Urinary bladder (tissue), 4 donors: ENCODE results near the gene ALDOC. TPM values are rescaled to one million over a fixed set of nuclear protein-coding genes. Genes with fewer than 3 reads are reported as not detected.

Experiments used
- DNase-seq: peaks from one replicate; pipeline ENCODE4 v3.0.0-alpha.2; 2015; ENCODE audit errors: extremely low spot score
- H3K27ac ChIP-seq: one replicate; pipeline ENCODE4 v1.5.1; 2013; ENCODE audit warnings: low read depth, mild to moderate bottlenecking, moderate library complexity
- H3K36me3 ChIP-seq: one replicate; pipeline ENCODE4 v1.6.1; 2013; ENCODE audit warnings: mild to moderate bottlenecking, moderate library complexity; ENCODE audit not compliant: insufficient read depth
- H3K4me1 ChIP-seq: one replicate; pipeline ENCODE4 v1.6.1; 2013; ENCODE audit warnings: mild to moderate bottlenecking, moderate library complexity; ENCODE audit not compliant: insufficient read depth
- H3K4me3 ChIP-seq: one replicate; pipeline ENCODE4 v1.5.1; 2013; ENCODE audit warnings: low read depth, low read length
- WGBS: extraction: QIAGEN DNeasy Blood & Tissue Kit; methylation state at CpG from one replicate; pipeline ENCODE4 v1.1.7; 2013; 5-methylcytosine and 5-hydroxymethylcytosine counted together
- polyA plus RNA-seq: library from polyadenylated mRNA; stranded (reverse); fragments of 200-250 nt; gene quantifications from one replicate; pipeline ENCODE4 v1.2.3, GENCODE V29; 2013
- total RNA-seq: library from RNA; depleted of rRNA; stranded (reverse); fragments of >200 nt; gene quantifications from one replicate; pipeline ENCODE4 v1.2.3, GENCODE V29; 2014
- donor health status: healthy with polysubstance abuse.
- donor health status: healthy.

The ALDOC gene
- total and polyA plus RNA-seq, 2 donors, result 9.6 to 34.2 TPM

DNA sequence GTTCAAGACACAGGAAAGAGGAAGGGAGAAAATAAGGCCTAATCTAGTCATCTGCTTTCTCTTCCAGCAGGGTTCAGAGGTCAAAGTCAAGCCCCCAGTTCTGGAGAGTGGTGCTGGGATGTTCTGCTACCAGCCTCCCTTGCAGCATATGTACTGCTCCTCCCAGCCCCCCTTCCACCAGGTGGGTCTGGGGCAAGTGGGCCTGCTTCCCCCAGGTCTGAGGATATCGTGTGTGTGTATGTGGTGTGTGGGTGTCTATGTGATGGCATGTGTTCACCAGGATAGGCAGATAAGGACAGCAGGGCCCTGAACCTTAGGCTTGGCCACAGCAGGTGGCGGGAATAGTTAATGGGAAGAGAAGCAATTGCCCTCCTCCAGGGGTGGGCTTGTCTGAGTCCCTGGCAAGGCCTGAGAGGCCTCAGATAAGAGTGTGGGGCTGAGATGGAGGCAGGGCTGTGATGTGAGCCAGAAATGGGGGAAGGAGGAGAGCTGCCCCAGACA is 49.5 kb downstream of the ALDOC start:
- no peak for DNase-seq
- WGBS, result 94% methylated on average over 2 of the region's 2 CpGs
- Histone ChIP-seq H3K4me3 (no peak overlapping the region), H3K36me3 (no peaks in the 10 kb centered on the region), H3K27ac (peak overlapping the region; percentile 38), H3K4me1 (no peaks in the 10 kb centered on the region)

DNA sequence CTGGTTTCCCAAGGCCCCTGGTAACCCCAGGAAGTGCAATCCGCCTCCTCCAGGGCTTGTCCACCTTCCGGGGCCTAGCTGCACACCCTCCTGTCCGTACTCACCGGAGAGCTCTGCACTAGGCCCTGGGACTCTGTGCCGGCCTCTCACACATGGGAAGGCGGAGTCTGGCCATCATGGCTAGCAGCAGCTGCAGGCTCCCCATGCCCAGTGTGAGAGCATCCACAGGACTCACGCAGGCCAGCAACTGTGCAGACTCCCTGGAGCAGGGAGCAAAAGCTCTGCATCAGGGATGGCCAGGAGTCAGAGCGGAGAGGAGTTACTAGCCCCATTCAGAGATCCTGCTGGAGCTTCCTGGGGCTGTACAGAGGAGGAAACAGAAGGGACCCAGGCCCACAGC is 50.3 kb downstream of the ALDOC start:
- WGBS, result 77% methylated on average over 8 of the region's 8 CpGs
- no peak for DNase-seq

DNA sequence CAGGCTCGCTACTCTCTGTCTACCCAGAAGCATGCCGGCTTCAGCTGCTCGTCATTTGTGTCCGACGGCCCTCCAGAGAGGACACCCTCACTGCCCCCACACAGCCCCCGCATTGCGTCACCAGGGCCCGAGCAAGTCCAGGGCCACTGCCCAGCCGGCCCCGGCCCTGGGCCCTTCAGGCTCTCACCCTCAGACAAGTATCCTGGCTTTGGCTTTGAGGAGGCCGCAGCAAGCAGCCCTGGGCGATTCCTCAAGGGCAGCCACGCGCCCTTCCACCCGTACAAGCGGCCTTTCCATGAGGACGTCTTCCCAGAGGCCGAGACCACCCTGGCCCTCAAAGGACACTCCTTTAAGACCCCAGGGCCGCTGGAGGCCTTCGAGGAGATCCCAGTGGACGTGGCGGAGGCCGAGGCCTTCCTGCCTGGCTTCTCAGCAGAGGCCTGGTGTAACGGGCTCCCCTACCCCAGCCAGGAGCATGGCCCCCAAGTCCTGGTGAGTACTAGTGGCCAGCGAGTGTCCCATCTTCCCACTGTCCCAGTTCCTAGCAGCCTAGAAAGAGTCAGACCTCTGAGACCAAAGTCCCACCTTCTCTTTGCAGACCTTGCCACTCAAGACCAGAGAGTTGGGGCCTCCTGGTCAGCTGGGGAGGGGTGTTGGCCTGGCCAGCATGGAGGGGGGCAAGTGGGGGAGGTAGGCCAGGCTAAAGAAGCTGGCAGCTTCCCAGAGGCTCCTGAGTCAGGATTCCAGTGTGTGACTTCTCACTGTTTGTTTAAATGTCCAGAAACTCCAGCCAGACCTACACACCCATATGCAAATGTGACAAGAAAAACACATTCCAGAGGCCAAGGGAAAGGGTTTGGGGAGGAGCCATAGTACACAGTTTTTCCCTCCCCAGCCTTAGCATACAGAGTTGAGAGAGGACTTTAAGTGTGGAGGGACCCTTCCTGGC is 51.9 kb downstream of the ALDOC start:
- no peak overlapping the region for H3K4me3 ChIP-seq
- no peaks in the 10 kb centered on the region for H3K4me1 ChIP-seq
- DNase-seq, result peak; percentile 64
- H3K36me3 ChIP-seq, result no peaks in the 10 kb centered on the region
- H3K27ac ChIP-seq, result peak overlapping the region; percentile 3
- 90% methylated on average over 25 of the region's 25 CpGs for WGBS

More for the DNA sequence above, 50.3 kb downstream of the ALDOC start:
- H3K36me3 ChIP-seq, result no peaks in the 10 kb centered on the region
- no peak overlapping the region for H3K4me3 ChIP-seq
- H3K4me1 ChIP-seq, result no peaks in the 10 kb centered on the region
- H3K27ac ChIP-seq, result peak overlapping the region; percentile 3

DNA sequence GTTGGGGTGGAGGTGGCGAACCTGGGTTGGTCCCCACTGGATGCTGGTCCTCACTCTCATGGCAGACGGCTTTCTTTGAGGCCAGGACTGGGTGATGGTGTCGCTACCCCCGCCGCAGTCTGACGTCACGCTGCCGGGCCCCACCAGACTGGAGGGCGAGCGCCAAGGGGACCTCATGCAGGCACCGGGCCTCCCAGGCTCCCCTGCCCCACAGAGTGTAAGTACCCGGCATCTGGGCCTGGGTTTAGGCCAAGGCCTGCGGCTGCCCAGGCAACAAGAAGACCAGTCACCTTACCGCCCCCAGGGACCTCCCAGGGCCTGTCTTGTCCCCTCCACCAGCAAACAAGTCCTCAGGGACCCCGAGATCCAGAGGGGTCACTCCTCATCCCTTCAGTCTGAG is 52.8 kb downstream of the ALDOC start:
- H3K27ac ChIP-seq, result no peak overlapping the region
- no peak overlapping the region for H3K4me3 ChIP-seq
- WGBS, result 86% methylated on average over 15 of the region's 15 CpGs
- DNase-seq, result no peak
- H3K36me3 ChIP-seq, result no peaks in the 10 kb centered on the region
- no peaks in the 10 kb centered on the region for H3K4me1 ChIP-seq

DNA sequence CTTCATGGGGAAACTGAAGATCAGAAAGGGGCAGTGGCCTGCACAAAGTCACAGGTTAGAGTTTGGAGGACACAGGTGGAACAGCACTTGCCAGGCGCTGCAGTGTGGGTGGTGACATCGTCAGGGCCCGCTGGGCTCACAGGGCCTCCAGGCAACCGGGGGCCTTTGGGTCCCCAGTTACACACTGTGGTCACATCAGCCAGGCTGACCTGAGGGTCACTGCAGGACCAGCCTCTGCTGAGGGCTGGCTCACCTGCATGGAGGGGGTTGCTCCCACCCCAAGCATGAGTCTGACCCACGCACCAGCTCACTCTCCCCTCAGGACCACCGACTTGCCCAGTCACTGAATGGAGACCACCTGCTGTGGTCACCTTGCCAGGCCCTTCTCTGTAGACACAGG is 53.5 kb downstream of the ALDOC start:
- H3K36me3 ChIP-seq, result no peaks in the 10 kb centered on the region
- H3K4me1 ChIP-seq, result no peaks in the 10 kb centered on the region
- no peak overlapping the region for H3K27ac ChIP-seq
- 88% methylated on average over 6 of the region's 6 CpGs for WGBS
- H3K4me3 ChIP-seq, result no peak overlapping the region
- DNase-seq, result no peak

Other genes starting within 250 kb of the ALDOC start
- 57.4 TPM for gene IFT20, start 241.4 kb downstream of the ALDOC start, total RNA-seq
- 45.4 TPM for gene IFT20, start 241.4 kb downstream of the ALDOC start, polyA plus RNA-seq
- gene TNFAIP1, start 241.1 kb downstream of the ALDOC start, total RNA-seq, result 20.4 TPM
- 27.2 TPM for gene TNFAIP1, start 241.1 kb downstream of the ALDOC start, polyA plus RNA-seq
- 35.1 TPM for gene POLDIP2, start 219.4 kb downstream of the ALDOC start, total RNA-seq
- gene POLDIP2, start 219.4 kb downstream of the ALDOC start, polyA plus RNA-seq, result 79.6 TPM
- not detected for gene SEBOX, start 211.7 kb downstream of the ALDOC start, total RNA-seq
- not detected for gene SEBOX, start 211.7 kb downstream of the ALDOC start, polyA plus RNA-seq
- 1.1 TPM for gene VTN, start 206.6 kb downstream of the ALDOC start, total RNA-seq
- gene VTN, start 206.6 kb downstream of the ALDOC start, polyA plus RNA-seq, result 7.4 TPM
- gene SARM1, start 205.2 kb downstream of the ALDOC start, total RNA-seq, result 10.2 TPM
- gene SARM1, start 205.2 kb downstream of the ALDOC start, polyA plus RNA-seq, result 16.6 TPM
- gene SLC46A1, start 170.7 kb downstream of the ALDOC start, total RNA-seq, result 11.2 TPM
- gene SLC46A1, start 170.7 kb downstream of the ALDOC start, polyA plus RNA-seq, result 7.4 TPM
- gene SLC13A2, start 103.3 kb downstream of the ALDOC start, total RNA-seq, result not detected
- 0.03 TPM for gene SLC13A2, start 103.3 kb downstream of the ALDOC start, polyA plus RNA-seq
- gene FOXN1, start 70.5 kb downstream of the ALDOC start, total RNA-seq, result 0.11 TPM
- gene FOXN1, start 70.5 kb downstream of the ALDOC start, polyA plus RNA-seq, result 0.13 TPM
- gene UNC119, start 24.3 kb downstream of the ALDOC start, total RNA-seq, result 15.2 TPM
- 24.4 TPM for gene UNC119, start 24.3 kb downstream of the ALDOC start, polyA plus RNA-seq
- 21.1 TPM for gene PIGS, start 5.4 kb downstream of the ALDOC start, total RNA-seq
- 64.4 TPM for gene PIGS, start 5.4 kb downstream of the ALDOC start, polyA plus RNA-seq
- 17.9 TPM for gene SPAG5, start 22.1 kb upstream of the ALDOC start, total RNA-seq
- gene SPAG5, start 22.1 kb upstream of the ALDOC start, polyA plus RNA-seq, result 2.7 TPM
- gene RSKR, start 37.3 kb upstream of the ALDOC start, total RNA-seq, result 13.0 TPM
- gene RSKR, start 37.3 kb upstream of the ALDOC start, polyA plus RNA-seq, result 2.4 TPM
- 66.6 TPM for gene BLTP2, start 68.3 kb upstream of the ALDOC start, total RNA-seq
- gene BLTP2, start 68.3 kb upstream of the ALDOC start, polyA plus RNA-seq, result 42.1 TPM
- gene SDF2, start 85.0 kb upstream of the ALDOC start, total RNA-seq, result 35.8 TPM
- 73.1 TPM for gene SDF2, start 85.0 kb upstream of the ALDOC start, polyA plus RNA-seq
- gene SUPT6H, start 85.3 kb upstream of the ALDOC start, total RNA-seq, result 47.2 TPM
- gene SUPT6H, start 85.3 kb upstream of the ALDOC start, polyA plus RNA-seq, result 42.1 TPM
- 1.7 TPM for gene PROCA1, start 135.0 kb upstream of the ALDOC start, total RNA-seq
- gene PROCA1, start 135.0 kb upstream of the ALDOC start, polyA plus RNA-seq, result 1.8 TPM
- gene RAB34, start 141.0 kb upstream of the ALDOC start, total RNA-seq, result 63.7 TPM
- 170 TPM for gene RAB34, start 141.0 kb upstream of the ALDOC start, polyA plus RNA-seq
- 428 TPM for gene RPL23A, start 143.1 kb upstream of the ALDOC start, total RNA-seq
- gene RPL23A, start 143.1 kb upstream of the ALDOC start, polyA plus RNA-seq, result 1,648 TPM
- gene TLCD1, start 149.3 kb upstream of the ALDOC start, total RNA-seq, result 1.7 TPM
- 5.1 TPM for gene TLCD1, start 149.3 kb upstream of the ALDOC start, polyA plus RNA-seq
- gene NEK8, start 151.9 kb upstream of the ALDOC start, total RNA-seq, result 3.2 TPM
- gene NEK8, start 151.9 kb upstream of the ALDOC start, polyA plus RNA-seq, result 2.1 TPM
- gene TRAF4, start 167.1 kb upstream of the ALDOC start, total RNA-seq, result 14.7 TPM
- 22.8 TPM for gene TRAF4, start 167.1 kb upstream of the ALDOC start, polyA plus RNA-seq